ENCODE results near the gene STK38.
A peak's percentile ranks its signal among the peaks of the same experiment; 100 is the strongest.

Gene STK38

DNA sequence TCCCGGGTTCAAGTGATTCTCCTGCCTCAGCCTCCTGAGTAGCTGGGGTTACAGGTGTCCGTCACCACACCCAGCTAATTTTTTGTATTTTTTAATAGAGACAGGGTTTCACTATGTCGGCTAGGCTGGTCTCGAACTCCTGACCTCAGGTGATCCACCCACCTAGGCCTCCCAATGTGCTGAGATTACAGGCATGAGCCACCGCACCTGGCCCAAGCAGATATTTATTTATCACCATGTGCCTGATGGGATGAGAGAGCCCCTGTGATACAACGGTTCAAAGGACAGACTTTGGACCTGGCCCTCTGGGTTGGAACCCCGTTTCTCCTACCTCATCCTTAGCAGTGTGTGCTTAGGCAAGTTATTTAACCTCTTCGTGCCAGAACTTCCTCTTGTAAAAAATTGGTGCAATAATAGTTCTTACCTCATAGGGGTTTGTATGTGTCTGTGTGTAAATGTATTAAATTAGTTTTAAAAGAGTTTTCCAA is 19.2 kb upstream of the STK38 start:
- H3K9me3 ChIP-seq (ENCODE audit: control insufficient read depth, low read length): no peaks in the 10 kb centered on the region
- no peak overlapping the region for H3K4me3 ChIP-seq (ENCODE audit: insufficient read depth, low read depth, low read length, poor library complexity, severe bottlenecking)
- no peaks in the 10 kb centered on the region for H3K27me3 ChIP-seq (replicated peaks; ENCODE audit: control insufficient read depth, insufficient read depth, low read length, poor library complexity, severe bottlenecking)
- no peaks in the 10 kb centered on the region for H3K36me3 ChIP-seq (ENCODE audit: control insufficient read depth, insufficient read depth, low read length)
- H3K27ac ChIP-seq (ENCODE audit: insufficient read depth, low read length, poor library complexity, severe bottlenecking): no peak overlapping the region
- no peak for DNase-seq
- H3K4me1 ChIP-seq (ENCODE audit: control insufficient read depth, insufficient read depth, low read length, poor library complexity, severe bottlenecking): no peaks in the 10 kb centered on the region

DNA sequence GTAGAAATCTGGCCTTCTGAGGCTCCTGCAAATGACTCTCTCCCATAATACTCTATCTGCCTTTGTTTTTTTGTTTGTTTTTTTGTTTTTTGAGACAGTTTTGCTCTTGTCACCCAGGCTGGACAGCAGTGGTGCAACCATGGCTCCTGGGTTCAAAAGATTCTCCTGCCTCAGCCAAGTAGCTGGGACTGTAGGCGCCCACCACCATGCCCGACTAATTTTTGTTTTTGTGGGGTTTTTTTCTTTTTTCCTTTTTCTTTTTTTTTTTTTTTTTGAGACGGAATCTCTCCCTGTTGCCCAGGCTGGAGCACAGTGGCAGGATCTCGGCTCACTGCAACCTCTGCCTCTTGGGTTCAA is 16.6 kb upstream of the STK38 start:
- no peaks in the 10 kb centered on the region for H3K9me3 ChIP-seq (ENCODE audit: control insufficient read depth, low read length)
- no peak for DNase-seq
- no peaks in the 10 kb centered on the region for H3K36me3 ChIP-seq (ENCODE audit: control insufficient read depth, insufficient read depth, low read length)
- no peak overlapping the region for H3K4me3 ChIP-seq (ENCODE audit: insufficient read depth, low read depth, low read length, poor library complexity, severe bottlenecking)
- H3K27ac ChIP-seq (ENCODE audit: insufficient read depth, low read length, poor library complexity, severe bottlenecking): no peak overlapping the region
- H3K27me3 ChIP-seq (replicated peaks; ENCODE audit: control insufficient read depth, insufficient read depth, low read length, poor library complexity, severe bottlenecking): no peaks in the 10 kb centered on the region
- H3K4me1 ChIP-seq (ENCODE audit: control insufficient read depth, insufficient read depth, low read length, poor library complexity, severe bottlenecking): no peaks in the 10 kb centered on the region

DNA sequence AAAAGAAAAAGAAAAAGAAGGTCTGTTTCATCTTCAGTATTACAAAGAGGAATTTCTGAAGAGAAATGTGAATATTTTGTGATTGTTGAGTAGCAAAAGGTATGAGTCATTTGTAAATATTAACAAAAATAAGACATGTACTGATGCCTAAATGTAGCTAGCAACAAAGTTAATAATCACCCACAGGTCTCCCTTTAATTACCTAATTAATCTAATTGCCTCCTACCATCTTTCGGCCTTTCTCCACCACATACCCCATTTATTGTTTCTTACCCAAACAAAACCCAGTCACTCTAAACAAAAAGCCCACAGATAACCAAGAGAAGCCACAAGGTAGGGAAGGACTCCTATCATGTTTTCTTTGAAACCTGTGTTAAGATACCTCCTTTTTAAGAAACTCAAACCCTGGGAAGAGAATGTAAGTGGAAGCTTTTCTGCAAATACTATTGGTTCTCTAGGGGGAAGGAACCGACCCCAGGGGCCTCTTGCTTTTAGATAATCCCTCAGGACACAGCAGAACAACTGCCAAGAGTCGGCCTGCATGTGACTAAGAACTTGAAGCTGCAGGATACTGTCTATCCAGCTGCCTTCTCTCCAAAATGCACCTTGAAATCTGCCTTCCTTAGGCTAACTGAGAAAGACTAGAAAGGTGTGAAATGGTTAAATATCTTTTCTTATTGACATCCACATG is 16.1 kb upstream of the STK38 start:
- Histone ChIP-seq H3K9me3 (ENCODE audit: control insufficient read depth, low read length) (no peaks in the 10 kb centered on the region), H3K27me3 (replicated peaks; ENCODE audit: control insufficient read depth, insufficient read depth, low read length, poor library complexity, severe bottlenecking) (no peaks in the 10 kb centered on the region), H3K27ac (ENCODE audit: insufficient read depth, low read length, poor library complexity, severe bottlenecking) (no peak overlapping the region), H3K4me3 (ENCODE audit: insufficient read depth, low read depth, low read length, poor library complexity, severe bottlenecking) (no peak overlapping the region), H3K36me3 (ENCODE audit: control insufficient read depth, insufficient read depth, low read length) (no peaks in the 10 kb centered on the region), H3K4me1 (ENCODE audit: control insufficient read depth, insufficient read depth, low read length, poor library complexity, severe bottlenecking) (no peaks in the 10 kb centered on the region)
- DNase-seq: no peak

DNA sequence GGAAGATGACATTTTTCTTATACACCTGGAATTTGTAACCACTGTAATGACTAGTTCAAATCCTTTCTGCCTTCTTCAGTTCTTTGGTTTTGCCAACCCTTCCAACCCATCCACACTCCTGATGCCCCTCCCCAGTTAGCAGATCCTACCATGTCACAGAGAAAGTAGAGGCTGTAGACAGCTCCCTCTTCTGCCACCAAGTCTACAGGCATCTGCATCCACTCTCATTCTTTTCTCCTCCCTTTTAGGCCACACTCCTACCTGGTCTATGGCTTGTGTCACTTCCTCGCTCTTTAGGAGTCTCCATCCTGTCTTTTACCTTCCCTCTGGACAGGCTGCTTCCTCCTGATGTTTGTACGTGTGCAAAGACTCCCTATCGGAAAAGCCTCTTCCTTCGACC is 13.5 kb upstream of the STK38 start:
- Histone ChIP-seq H3K4me1 (ENCODE audit: control insufficient read depth, insufficient read depth, low read length, poor library complexity, severe bottlenecking) (no peaks in the 10 kb centered on the region), H3K9me3 (ENCODE audit: control insufficient read depth, low read length) (no peaks in the 10 kb centered on the region), H3K27me3 (replicated peaks; ENCODE audit: control insufficient read depth, insufficient read depth, low read length, poor library complexity, severe bottlenecking) (no peaks in the 10 kb centered on the region), H3K4me3 (ENCODE audit: insufficient read depth, low read depth, low read length, poor library complexity, severe bottlenecking) (no peak overlapping the region), H3K27ac (ENCODE audit: insufficient read depth, low read length, poor library complexity, severe bottlenecking) (no peak overlapping the region), H3K36me3 (ENCODE audit: control insufficient read depth, insufficient read depth, low read length) (no peaks in the 10 kb centered on the region)
- no peak for DNase-seq

DNA sequence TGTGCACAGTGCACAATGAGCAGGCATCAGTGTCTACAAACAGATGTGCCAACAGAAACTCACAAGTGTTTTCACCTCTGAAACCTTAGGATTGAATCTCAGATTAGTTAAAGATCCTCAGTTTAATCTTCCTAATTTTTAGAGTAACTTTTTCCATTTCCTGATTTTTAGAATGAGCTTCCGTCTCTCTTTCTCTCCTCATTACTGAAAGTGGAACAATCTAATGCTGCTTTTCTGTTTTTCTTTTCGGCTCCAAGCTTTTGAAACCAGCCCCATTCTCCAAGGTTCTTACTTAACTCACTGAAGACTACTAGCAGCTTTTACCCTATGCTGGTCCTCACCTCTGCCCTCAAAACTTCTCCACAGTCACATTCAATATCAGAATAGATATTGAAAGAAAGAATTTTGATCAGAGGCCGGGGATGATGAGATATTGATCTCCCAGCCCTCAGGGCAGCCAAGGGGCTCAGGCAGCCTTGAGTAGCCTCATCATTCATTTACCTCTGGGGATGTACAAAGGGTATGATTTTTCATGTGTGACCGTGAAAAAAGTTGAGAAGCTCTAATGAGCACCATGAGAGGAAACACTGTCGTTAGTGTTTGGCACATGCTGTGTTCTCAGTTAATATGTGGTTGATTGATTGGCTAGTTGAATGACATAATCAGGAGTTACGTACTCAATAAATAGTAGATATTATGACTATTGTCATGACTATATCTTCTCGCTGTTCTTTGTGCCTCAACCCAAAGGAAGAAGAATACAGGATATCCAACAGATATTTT is 11.9 kb upstream of the STK38 start:
- no peaks in the 10 kb centered on the region for H3K36me3 ChIP-seq (ENCODE audit: control insufficient read depth, insufficient read depth, low read length)
- DNase-seq: no peak
- H3K27ac ChIP-seq (ENCODE audit: insufficient read depth, low read length, poor library complexity, severe bottlenecking): no peak overlapping the region
- H3K9me3 ChIP-seq (ENCODE audit: control insufficient read depth, low read length): no peaks in the 10 kb centered on the region
- no peak overlapping the region for H3K4me3 ChIP-seq (ENCODE audit: insufficient read depth, low read depth, low read length, poor library complexity, severe bottlenecking)
- no peaks in the 10 kb centered on the region for H3K4me1 ChIP-seq (ENCODE audit: control insufficient read depth, insufficient read depth, low read length, poor library complexity, severe bottlenecking)
- H3K27me3 ChIP-seq (replicated peaks; ENCODE audit: control insufficient read depth, insufficient read depth, low read length, poor library complexity, severe bottlenecking): no peaks in the 10 kb centered on the region

DNA sequence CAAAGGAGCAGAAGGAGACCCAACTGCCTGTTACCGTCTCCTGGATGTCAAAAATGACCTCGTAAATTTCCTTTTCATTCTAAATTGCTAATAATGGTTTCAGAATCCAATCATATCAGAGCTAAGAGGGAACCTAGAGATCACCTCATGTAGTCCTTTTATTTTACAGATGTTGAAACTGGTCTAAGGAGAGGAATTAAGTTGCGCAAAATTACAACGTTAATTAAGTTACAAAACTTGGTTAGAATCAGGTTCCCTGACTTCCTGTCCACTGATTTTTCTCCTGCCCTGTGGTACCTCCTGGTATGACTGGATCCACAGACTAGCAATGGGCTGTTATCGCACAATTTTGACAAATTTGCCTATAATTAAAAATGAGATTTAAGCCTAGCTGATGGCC is 9.0 kb upstream of the STK38 start:
- H3K27ac ChIP-seq (ENCODE audit: insufficient read depth, low read length, poor library complexity, severe bottlenecking): no peak overlapping the region
- no peaks in the 10 kb centered on the region for H3K9me3 ChIP-seq (ENCODE audit: control insufficient read depth, low read length)
- no peaks in the 10 kb centered on the region for H3K36me3 ChIP-seq (ENCODE audit: control insufficient read depth, insufficient read depth, low read length)
- DNase-seq: no peak
- H3K27me3 ChIP-seq (replicated peaks; ENCODE audit: control insufficient read depth, insufficient read depth, low read length, poor library complexity, severe bottlenecking): no peaks in the 10 kb centered on the region
- H3K4me3 ChIP-seq (ENCODE audit: insufficient read depth, low read depth, low read length, poor library complexity, severe bottlenecking): no peak overlapping the region
- H3K4me1 ChIP-seq (ENCODE audit: control insufficient read depth, insufficient read depth, low read length, poor library complexity, severe bottlenecking): no peaks in the 10 kb centered on the region

- Histone ChIP-seq H3K4me1 (ENCODE audit: control insufficient read depth, insufficient read depth, low read length, poor library complexity, severe bottlenecking) (no peaks in the 10 kb centered on the region), H3K36me3 (ENCODE audit: control insufficient read depth, insufficient read depth, low read length) (no peaks in the 10 kb centered on the region), H3K27ac (ENCODE audit: insufficient read depth, low read length, poor library complexity, severe bottlenecking) (no peak overlapping the region), H3K9me3 (ENCODE audit: control insufficient read depth, low read length) (no peaks in the 10 kb centered on the region), H3K4me3 (ENCODE audit: insufficient read depth, low read depth, low read length, poor library complexity, severe bottlenecking) (no peak overlapping the region), H3K27me3 (replicated peaks; ENCODE audit: control insufficient read depth, insufficient read depth, low read length, poor library complexity, severe bottlenecking) (no peaks in the 10 kb centered on the region)
- no peak for DNase-seq
Measured at GRCh38 chr6:36555750-36556252, 8.5 kb upstream of the STK38 start.

DNA sequence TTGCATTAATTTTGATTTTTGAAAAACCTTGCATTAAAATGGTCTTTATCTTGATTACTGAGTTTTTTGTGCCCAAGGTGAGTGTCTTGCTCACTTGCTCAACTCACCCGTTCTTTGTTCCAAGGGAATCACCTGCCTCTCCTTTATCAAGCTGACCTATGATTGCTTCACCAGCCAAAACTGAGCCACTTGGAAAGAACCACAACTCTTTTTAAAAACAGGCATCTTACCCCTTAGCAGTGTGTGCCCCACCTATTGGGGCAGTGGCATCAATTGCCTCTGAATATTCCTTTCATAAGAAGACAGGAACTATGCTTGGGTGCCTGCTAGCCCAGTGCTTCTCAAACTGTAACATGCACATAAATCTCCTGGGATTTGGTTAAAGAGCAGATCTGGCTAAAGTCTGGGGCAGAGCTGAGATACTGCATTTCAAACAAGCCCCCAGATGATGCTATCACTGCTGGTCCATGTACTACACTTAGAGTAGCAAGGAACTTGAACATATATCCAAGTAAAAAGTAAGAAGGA is 3.3 kb upstream of the STK38 start:
- H3K36me3 ChIP-seq (ENCODE audit: control insufficient read depth, insufficient read depth, low read length): no peaks in the 10 kb centered on the region
- no peaks in the 10 kb centered on the region for H3K27me3 ChIP-seq (replicated peaks; ENCODE audit: control insufficient read depth, insufficient read depth, low read length, poor library complexity, severe bottlenecking)
- DNase-seq: no peak
- no peak overlapping the region for H3K4me3 ChIP-seq (ENCODE audit: insufficient read depth, low read depth, low read length, poor library complexity, severe bottlenecking)
- H3K9me3 ChIP-seq (ENCODE audit: control insufficient read depth, low read length): no peaks in the 10 kb centered on the region
- no peak overlapping the region for H3K27ac ChIP-seq (ENCODE audit: insufficient read depth, low read length, poor library complexity, severe bottlenecking)
- peaks cover 12% of the 10 kb centered on the region for H3K4me1 ChIP-seq (ENCODE audit: control insufficient read depth, insufficient read depth, low read length, poor library complexity, severe bottlenecking)

DNA sequence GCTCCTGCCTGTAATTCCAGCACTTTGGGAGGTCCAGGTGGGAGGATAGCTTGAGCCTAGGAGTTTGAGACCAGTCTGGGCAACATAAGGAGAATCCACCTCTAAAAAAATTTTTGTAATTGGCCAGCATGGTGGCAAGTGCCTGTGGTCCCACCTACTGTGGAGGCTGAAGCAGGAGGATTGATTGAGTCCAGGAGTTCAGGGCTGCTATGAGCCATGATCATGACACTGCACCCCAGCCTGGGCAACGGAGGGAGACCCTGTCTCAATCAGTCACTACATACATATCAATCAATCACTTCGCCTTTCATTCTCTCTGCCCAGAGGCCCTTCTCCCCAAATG is 1.1 kb upstream of the STK38 start:
- no peaks in the 10 kb centered on the region for H3K36me3 ChIP-seq (ENCODE audit: control insufficient read depth, insufficient read depth, low read length)
- H3K27me3 ChIP-seq (replicated peaks; ENCODE audit: control insufficient read depth, insufficient read depth, low read length, poor library complexity, severe bottlenecking): no peaks in the 10 kb centered on the region
- DNase-seq: no peak
- H3K4me3 ChIP-seq (ENCODE audit: insufficient read depth, low read depth, low read length, poor library complexity, severe bottlenecking): peak overlapping the region; percentile 73
- H3K27ac ChIP-seq (ENCODE audit: insufficient read depth, low read length, poor library complexity, severe bottlenecking): peak overlapping the region; percentile 96
- H3K4me1 ChIP-seq (ENCODE audit: control insufficient read depth, insufficient read depth, low read length, poor library complexity, severe bottlenecking): peaks cover 20% of the 10 kb centered on the region
- H3K9me3 ChIP-seq (ENCODE audit: control insufficient read depth, low read length): no peaks in the 10 kb centered on the region
